Naive thymus-derived CD8-positive, alpha-beta T cell (primary cell): ENCODE results near the gene POMT1. TPM values are rescaled to one million over a fixed set of nuclear protein-coding genes. Genes with fewer than 3 reads are reported as not detected.

Source experiments
- ATAC-seq, 2 donors: fragments of 150-1000 bp; cut with Tn5 transposase in 1 of 2; sonication (Bioruptor Pico), chemical (Tn5 transposase) in 1 of 2; 1 replicate in 1 of 2; 2 replicates in 1 of 2; pipeline ENCODE4 v1.10.0; 2021; ENCODE audit warnings: mild to moderate bottlenecking in 2 of 2, moderate library complexity in 2 of 2
- POLR2A ChIA-PET: fragments of 350-600 bp; sonication (Branson Sonifier 250); formaldehyde crosslinking; loops from one replicate; lab custom pipeline; 2021; ENCODE audit warnings: antibody characterized with exemption; lab: Charles Lee
- DNase-seq, 10 donors: peaks; one replicate each; pipeline versions ENCODE4 v3.0.0 to v3.0.0-alpha.2; 2020 to 2022
- H3K27ac Mint-ChIP-seq, 10 donors: one replicate each; pipeline ENCODE4 v1.8.0; 2020 to 2022; ENCODE audit warnings: mild to moderate bottlenecking in 10 of 10, mixed read lengths in 10 of 10, moderate library complexity in 4 of 10, inconsistent platforms in 1 of 10
- H3K27me3 Mint-ChIP-seq, 5 donors: one replicate each; pipeline ENCODE4 v1.8.0; 2021 to 2022; ENCODE audit warnings: mixed read lengths in 5 of 5
- H3K36me3 Mint-ChIP-seq, 3 donors: one replicate each; pipeline ENCODE4 v1.8.0; 2020 to 2022; ENCODE audit warnings: mixed read lengths in 3 of 3, mild to moderate bottlenecking in 2 of 3, inconsistent platforms in 1 of 3
- H3K4me1 Mint-ChIP-seq, 4 donors: one replicate each; pipeline ENCODE4 v1.8.0; 2021 to 2022; ENCODE audit warnings: mixed read lengths in 4 of 4
- H3K4me3 Mint-ChIP-seq, 10 donors: one replicate each; pipeline ENCODE4 v1.8.0; 2020 to 2022; ENCODE audit warnings: mild to moderate bottlenecking in 10 of 10, mixed read lengths in 10 of 10, moderate library complexity in 6 of 10, inconsistent platforms in 1 of 10
- H3K9me3 Mint-ChIP-seq, 9 donors: one replicate each; pipeline ENCODE4 v1.8.0; 2020 to 2022; ENCODE audit warnings: mixed read lengths in 9 of 9, mild to moderate bottlenecking in 3 of 9, inconsistent platforms in 1 of 9, moderate library complexity in 1 of 9
- polyA plus RNA-seq, 3 donors: library from polyadenylated mRNA; unstranded; fragments of 300-500 nt; fragmentation: Illumina TruSeq; gene quantifications; one replicate each; pipeline ENCODE4 v1.2.3, GENCODE V29; 2021
- total RNA-seq, 8 experiments: library from RNA in 2 of 8; stranded (reverse) in 2 of 8; gene quantifications; one replicate each; pipeline ENCODE4 v1.2.3 and lab custom pipeline; 2021 to 2026

Gene POMT1
- total and polyA plus RNA-seq, 5 experiments from 2014 or later = 7.4 to 48.9 (median 11.1) TPM

GRCh38 chr9:131566158-131566557, 63.4 kb downstream of the POMT1 start:
- peaks cover 0 to 12% (median 6%) of the 10 kb centered on the region in 3 donors for H3K36me3 Mint-ChIP-seq
- ATAC-seq (no peak), DNase-seq (no peak)
- no peaks in the 10 kb centered on the region for H3K27me3 Mint-ChIP-seq
- peaks cover 0 to 3% (median under 1%) of the 10 kb centered on the region in 4 donors for H3K4me1 Mint-ChIP-seq
- H3K9me3 Mint-ChIP-seq = peaks cover 0 to 9% (median 0%) of the 10 kb centered on the region in 9 donors
- no peak overlapping the region for H3K4me3 Mint-ChIP-seq
- POLR2A ChIA-PET = interaction anchor here (0.7 kb wide), 1 partner anchor 90 kb away, joined by 4 read pairs; no protein-coding TSS in a partner anchor
- H3K27ac Mint-ChIP-seq = peak overlapping the region in 1 of 10 donors; percentile 53

- no peak for DNase-seq
Observed at GRCh38 chr9:131567910-131568309, 65.2 kb downstream of the POMT1 start.

More at GRCh38 chr9:131567910-131568309, 65.2 kb downstream of the POMT1 start:
- no peak for ATAC-seq
- Mint-ChIP-seq H3K4me3 (no peak overlapping the region), H3K27me3 (no peaks in the 10 kb centered on the region), H3K4me1 (peaks cover 0 to 3% (median under 1%) of the 10 kb centered on the region in 4 donors), H3K9me3 (peaks cover 0 to under 1% (median 0%) of the 10 kb centered on the region in 9 donors), H3K36me3 (peaks cover 0 to 18% (median 9%) of the 10 kb centered on the region in 3 donors), H3K27ac (peak overlapping the region in 1 of 10 donors; percentile 83)
- POLR2A ChIA-PET = no interaction called here

Other genes with a start within 250 kb of the POMT1 start
- gene FAM78A, start 226.4 kb upstream of the POMT1 start, total RNA-seq = 10 to 100 TPM; 79.6 to 80.9 TPM
- 10 to 100 TPM; 12.2 to 28.1 (median 12.7) TPM for gene FAM78A, start 226.4 kb upstream of the POMT1 start, polyA plus RNA-seq
- under 1 TPM; 0.82 to 0.86 TPM for gene PLPP7, start 213.2 kb upstream of the POMT1 start, total RNA-seq
- gene PLPP7, start 213.2 kb upstream of the POMT1 start, polyA plus RNA-seq = under 1 TPM in 2 of 3 donors, not detected in 1; 0.45 to 0.57 TPM
- 100 to 1,000 TPM; 383 to 386 TPM for gene PRRC2B, start 108.8 kb upstream of the POMT1 start, total RNA-seq
- 10 to 100 TPM; 13.4 to 56.3 (median 27.9) TPM for gene PRRC2B, start 108.8 kb upstream of the POMT1 start, polyA plus RNA-seq
- 10 to 100 TPM; 24.0 to 29.9 TPM for gene UCK1, start 28.3 kb downstream of the POMT1 start, total RNA-seq
- 10 to 100 TPM; 21.8 to 25.6 (median 23.0) TPM for gene UCK1, start 28.3 kb downstream of the POMT1 start, polyA plus RNA-seq
- not detected for gene PRRT1B, start 42.6 kb downstream of the POMT1 start, total RNA-seq
- gene PRRT1B, start 42.6 kb downstream of the POMT1 start, polyA plus RNA-seq = not detected
- 10 to 100 TPM; 91.7 to 94.7 TPM for gene RAPGEF1, start 237.2 kb downstream of the POMT1 start, total RNA-seq
- 1 to 10 TPM; 1.6 to 9.0 (median 4.4) TPM for gene RAPGEF1, start 237.2 kb downstream of the POMT1 start, polyA plus RNA-seq